ENCODE results near the gene XPO6.
A peak's percentile ranks its signal among the peaks of the same experiment; 100 is the strongest.

The XPO6 gene

GRCh38 chr16:28069971-28070794 lies 141.6 kb downstream of the XPO6 start:
- intact Hi-C loops (cut with DNase I), result loop anchor here (1.0 to 2.0 kb wide), 2 partner anchors 381 to 431 kb away; no protein-coding TSS in a partner anchor
- peak in 4 of 10 donors; percentile 34 to 88 (median 73) for DNase-seq

GRCh38 chr16:28068976-28069375 lies 142.8 kb downstream of the XPO6 start:
- intact Hi-C loops (cut with DNase I), result no loop called here
- peak in 3 of 10 donors; percentile 27 to 71 (median 70) for DNase-seq

GRCh38 chr16:28067604-28068379 lies 144.0 kb downstream of the XPO6 start:
- peak in 3 of 10 donors; percentile 37 to 66 (median 61) for DNase-seq
- intact Hi-C loops (cut with DNase I), result no loop called here

GRCh38 chr16:28064706-28065249 lies 147.0 kb downstream of the XPO6 start:
- intact Hi-C loops (cut with DNase I), result no loop called here
- peak in 2 of 10 donors; percentile 32 to 50 for DNase-seq

- intact Hi-C loops (cut with DNase I), result no loop called here
- DNase-seq, result peak in 2 of 10 donors; percentile 32 to 61
Measured at GRCh38 chr16:28064150-28064549, 147.6 kb downstream of the XPO6 start.

- peak in 4 of 10 donors; percentile 20 to 86 (median 58) for DNase-seq
- intact Hi-C loops (cut with DNase I), result no loop called here
Measured at GRCh38 chr16:28063591-28064061, 148.1 kb downstream of the XPO6 start, which contains the start of gene GSG1L. GSG1L (minus strand) TSS chr16:28063714; CDS start chr16:28063424, 290 bp downstream.

- peak in 2 of 10 donors; percentile 75 to 86 for DNase-seq
- intact Hi-C loops (cut with DNase I), result no loop called here
Measured at GRCh38 chr16:28062847-28063521, 148.8 kb downstream of the XPO6 start.

GRCh38 chr16:28062261-28062846 lies 149.4 kb downstream of the XPO6 start:
- peak in 2 of 10 donors; percentile 67 to 72 for DNase-seq
- intact Hi-C loops (cut with DNase I), result no loop called here

- peak in 2 of 10 donors; percentile 21 to 43 for DNase-seq
- intact Hi-C loops (cut with DNase I), result no loop called here
Measured at GRCh38 chr16:28061352-28062101, 150.2 kb downstream of the XPO6 start.

GRCh38 chr16:28059841-28060575 lies 151.8 kb downstream of the XPO6 start:
- intact Hi-C loops (cut with DNase I), result no loop called here
- DNase-seq, result peak in 3 of 10 donors; percentile 50 to 57 (median 55)

- intact Hi-C loops (cut with DNase I), result no loop called here
- DNase-seq, result peak in 3 of 10 donors; percentile 54 to 80 (median 55)
Measured at GRCh38 chr16:28058839-28059589, 152.8 kb downstream of the XPO6 start.

- intact Hi-C loops (cut with DNase I), result no loop called here
- DNase-seq, result peak in 1 of 10 donors; percentile 69
Measured at GRCh38 chr16:28057949-28058348, 153.8 kb downstream of the XPO6 start.

GRCh38 chr16:28053461-28053860 lies 158.3 kb downstream of the XPO6 start:
- DNase-seq, result no peak
- intact Hi-C loops (cut with DNase I), result no loop called here

GRCh38 chr16:28052274-28053128 lies 159.3 kb downstream of the XPO6 start:
- no peak for DNase-seq
- intact Hi-C loops (cut with DNase I), result no loop called here

- no peak for DNase-seq
- intact Hi-C loops (cut with DNase I), result no loop called here
Measured at GRCh38 chr16:28051486-28051885, 160.3 kb downstream of the XPO6 start.
